Activated CD4-positive, CD25-positive, alpha-beta regulatory T cell treated with anti-CD3 and anti-CD28 coated beads, Interleukin-2, amount 50 U/mL, for 24 hours (primary cell): Measurements from ENCODE around the gene SRCIN1.

Source experiments
- ATAC-seq, 2 donors: fragments of 150-1000 bp; cut with Tn5 transposase; one replicate each; pipeline ENCODE4 v1.10.0; 2021; ENCODE audit warnings: mild to moderate bottlenecking in 1 of 2, moderate library complexity in 1 of 2

SRCIN1 gene

DNA sequence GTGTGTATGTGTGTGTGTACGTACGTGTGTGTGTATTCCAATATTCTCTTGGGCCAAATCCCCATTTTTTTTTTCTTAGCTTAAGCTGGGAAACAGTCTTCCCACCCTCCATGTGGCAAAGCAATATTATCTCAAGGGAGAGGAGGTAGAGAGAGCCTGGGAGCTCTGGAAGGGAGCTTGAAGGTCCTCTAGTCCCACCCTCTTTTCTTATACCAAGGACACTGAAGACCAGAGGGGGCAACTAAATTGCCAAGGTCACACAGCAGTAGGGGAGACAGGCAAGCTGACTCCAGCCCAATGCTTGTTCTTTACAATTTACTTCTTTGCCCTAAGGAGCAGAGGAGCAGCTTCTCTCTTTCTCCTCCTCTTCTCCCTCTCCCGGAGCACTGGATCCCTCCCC is 6.8 kb downstream of the SRCIN1 start:
- no peak for ATAC-seq

DNA sequence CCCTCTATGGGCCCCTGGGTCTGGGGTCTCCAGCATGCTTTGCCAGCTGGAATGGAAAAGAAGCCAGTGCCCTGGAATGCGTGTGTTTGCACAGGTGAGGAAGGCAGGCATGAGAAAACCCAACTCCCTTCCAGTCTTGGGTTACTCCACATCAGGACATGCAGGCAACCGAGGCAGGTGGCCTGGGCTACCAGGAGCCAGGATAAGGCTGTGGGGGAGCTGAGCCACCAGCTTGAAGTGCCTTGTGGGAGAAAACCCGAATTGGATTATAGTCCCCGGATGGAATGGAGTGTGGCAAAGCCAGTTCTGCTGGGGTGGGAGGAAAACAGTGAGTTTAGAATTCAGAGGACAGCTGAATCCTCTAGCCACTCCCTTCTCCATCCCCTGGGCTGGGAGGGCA is 7.2 kb downstream of the SRCIN1 start:
- ATAC-seq: peak in 1 of 2 donors; percentile 31

DNA sequence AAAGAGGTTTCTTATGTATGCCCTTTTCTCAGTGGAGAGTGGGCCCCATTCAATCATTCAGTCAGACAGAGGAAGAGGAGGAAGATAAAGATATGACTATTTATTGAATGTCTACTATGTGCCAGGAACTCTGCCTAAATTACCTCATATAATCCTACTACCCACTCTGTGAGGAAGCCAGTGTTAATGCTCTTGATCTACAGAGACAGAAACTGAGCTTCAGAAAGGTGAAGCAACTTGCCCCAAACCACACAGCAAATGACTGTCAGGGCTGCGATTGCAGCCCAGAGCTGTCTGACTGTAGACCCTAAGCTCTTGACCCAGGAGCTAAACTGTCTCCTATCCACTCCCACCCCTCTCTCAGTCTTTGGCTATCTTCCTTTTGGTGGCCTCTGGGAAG is 8.4 kb downstream of the SRCIN1 start:
- no peak for ATAC-seq

DNA sequence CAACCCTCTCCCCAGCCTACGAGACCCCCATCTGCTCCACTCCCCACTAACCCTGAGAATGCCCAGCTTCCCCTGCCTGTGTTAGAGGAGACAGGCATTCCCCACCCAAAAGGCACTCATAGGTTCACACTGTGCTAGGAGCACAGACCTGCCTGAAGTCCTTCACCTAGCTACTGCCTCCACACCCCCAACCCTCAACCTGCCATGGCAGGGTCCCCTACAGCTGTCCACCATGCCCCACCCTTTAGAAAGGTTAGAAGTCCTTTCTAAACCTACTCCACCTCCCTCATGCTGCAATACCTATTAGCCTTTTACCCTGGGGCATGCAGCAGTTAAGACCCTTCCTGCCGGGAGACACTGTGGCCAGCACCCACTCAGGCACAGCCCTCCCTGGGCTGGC is 9.1 kb downstream of the SRCIN1 start:
- no peak for ATAC-seq

DNA sequence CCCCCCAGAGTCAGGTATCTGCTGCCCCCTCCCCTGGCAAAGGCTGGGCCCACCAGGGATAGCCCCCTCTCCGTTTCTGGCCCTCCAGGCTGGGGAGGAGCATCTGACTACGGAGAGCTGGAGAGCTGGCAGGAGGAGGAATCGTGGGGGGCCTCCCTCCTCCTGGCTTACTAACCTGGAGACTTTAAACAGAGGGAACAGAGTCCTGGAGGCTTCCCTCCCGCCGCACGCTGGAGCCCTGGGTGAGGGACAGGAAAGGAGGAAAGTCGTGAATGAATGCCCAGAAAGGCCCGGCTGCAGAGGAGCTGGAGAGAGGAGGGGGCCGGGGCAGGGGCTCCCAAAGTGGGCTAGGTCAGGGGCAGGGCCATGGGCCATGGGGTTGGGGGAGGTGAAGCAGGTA is 9.9 kb downstream of the SRCIN1 start:
- ATAC-seq: no peak

DNA sequence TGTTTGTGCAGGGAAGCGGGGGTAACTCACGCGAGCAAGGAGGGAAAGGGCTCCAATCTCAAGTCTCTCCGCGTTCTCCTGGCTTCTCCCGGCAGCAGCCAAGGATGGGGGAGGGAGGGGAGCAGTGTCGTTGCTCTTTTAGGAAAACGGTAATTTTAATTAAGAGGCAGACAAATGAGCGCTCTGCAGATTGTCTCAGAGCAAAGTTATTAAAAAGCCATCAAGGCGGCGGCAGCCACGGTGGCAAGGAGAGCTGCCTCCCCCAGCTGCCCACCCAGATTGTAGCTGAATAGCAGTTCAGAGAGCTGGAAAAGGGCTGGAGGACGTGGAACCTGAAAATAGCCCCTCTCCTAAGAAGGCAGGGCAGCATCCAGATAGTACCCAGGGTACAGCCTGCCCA is 11.6 kb downstream of the SRCIN1 start:
- ATAC-seq: no peak

DNA sequence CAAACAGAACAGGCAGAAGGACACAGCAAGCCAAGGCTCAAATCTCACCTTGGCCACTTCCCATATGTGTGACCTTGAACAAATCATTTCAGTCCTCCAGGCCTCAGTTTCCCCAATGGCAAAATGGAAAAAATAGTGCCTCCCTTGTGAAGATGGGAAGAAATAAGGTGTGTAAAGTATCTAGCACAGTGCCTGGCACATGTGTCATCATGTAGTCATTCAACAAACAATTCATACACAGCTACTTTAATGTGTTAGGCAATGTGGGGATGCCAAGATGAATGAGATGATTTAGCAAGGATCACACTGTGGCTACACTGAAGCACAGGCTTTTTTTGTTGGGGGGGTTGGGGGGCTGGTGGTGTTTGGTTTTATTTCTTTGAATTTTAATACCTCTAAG is 13.3 kb downstream of the SRCIN1 start:
- ATAC-seq: no peak

DNA sequence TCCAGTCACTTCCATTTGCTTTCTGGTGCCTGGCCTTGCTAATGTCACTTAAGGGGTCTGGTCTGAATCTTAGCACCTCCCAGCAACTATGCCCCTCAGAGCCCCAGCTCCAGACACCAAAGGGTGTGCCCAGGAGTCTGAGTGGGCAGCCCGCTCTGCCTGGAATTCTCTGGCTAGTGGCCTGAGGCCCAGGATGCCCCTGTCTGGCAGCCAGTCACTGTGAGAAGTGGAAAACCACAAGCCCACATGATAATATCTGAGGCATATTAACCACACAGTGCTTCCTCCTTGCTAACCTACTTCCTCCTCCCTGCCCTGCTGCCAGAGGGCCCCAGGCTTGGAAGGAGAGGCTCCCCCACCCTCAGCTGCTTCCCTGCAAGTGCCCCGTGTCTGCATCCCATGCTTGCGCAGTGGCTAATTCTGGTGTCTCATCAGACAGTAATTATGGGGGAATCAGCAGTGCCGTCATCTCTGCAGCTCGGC is 14.0 kb downstream of the SRCIN1 start:
- ATAC-seq: peak; percentile 53 to 57

DNA sequence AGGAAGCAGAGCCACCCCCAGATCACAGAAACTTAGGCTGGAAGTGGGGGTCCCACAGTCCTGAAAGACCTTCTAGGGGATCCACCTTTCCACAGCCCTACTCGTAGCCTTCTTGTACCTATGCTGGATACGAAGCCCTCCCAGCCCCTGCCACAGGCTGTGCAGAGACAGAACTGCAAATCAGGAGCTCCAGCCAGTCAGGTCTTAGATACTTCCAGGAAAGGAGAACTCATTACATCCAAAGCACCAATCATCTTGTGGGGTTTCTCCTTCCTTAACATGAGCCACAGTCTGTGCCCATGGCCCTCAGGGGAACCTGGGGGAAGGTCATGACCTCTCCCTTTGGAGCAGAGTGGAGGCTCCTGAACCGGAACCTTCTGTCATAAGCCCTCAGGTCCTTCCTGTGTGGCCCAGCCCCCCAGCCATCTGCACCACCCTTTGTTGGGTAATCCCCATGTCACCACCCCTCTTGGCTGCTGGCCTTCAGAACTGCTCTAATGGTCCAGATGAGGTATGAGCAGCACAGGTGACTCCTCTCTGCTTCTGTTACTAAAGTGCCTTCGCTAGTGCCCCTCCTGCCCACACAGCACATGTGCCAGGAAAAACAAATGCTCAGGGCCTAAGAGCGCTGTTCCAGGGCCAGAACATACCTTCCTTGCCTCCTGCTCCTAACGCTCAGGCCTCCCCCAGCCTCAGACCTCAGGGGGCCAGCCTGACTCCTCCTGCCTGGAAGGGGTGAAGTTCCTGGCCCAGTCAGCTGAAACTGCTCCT is 14.6 kb downstream of the SRCIN1 start:
- peak in 1 of 2 donors; percentile 27 for ATAC-seq

DNA sequence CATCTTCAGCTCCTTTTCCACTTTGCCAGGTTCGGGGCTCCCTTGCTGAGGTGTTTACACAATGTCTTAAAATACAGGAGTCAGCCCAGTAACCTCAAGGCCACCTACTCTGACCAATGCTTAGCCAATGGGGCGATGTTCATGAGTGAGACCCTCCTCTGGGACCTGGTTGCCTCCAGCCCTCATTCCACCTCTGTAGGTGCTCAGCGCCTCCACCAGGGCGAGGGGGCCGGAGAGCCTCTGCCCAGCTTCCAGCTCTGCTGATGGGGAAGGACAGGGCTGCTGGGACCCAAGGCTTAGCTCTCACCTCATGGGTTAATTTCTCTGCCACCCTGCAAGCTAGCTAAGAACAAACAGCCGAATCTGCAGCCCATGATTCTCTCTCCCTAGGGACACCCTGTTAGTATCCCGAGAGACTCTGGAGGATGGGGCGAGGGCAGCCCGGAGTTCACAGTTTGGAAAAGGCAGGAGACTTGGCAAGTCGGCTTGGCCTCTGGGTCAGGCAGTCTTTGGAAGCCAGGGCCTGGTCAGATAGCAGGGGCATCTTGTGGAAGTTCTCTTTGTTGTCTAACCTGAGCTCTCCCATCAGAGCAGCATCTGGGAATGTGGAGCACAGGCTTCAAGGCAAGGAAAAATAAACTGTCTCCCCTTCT is 16.2 kb downstream of the SRCIN1 start:
- ATAC-seq: no peak

DNA sequence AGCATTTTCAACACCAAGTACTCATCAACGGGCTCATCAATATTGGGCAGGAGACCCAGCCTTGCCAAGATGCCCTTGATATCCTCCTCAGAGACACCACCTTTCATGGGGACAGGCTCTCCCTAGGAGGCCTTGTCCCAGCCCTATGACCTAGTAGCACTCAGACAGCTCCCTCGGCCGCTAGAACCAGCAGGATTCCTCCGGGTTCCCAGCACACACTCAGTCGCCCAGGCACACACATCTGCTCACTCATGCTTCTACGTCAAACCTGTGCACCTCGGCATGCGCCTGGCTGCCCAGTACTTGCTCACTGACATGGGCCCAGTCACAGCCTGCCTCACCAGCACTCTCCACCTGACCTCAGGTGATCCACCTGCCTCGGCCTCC is 17.0 kb downstream of the SRCIN1 start:
- ATAC-seq: no peak

DNA sequence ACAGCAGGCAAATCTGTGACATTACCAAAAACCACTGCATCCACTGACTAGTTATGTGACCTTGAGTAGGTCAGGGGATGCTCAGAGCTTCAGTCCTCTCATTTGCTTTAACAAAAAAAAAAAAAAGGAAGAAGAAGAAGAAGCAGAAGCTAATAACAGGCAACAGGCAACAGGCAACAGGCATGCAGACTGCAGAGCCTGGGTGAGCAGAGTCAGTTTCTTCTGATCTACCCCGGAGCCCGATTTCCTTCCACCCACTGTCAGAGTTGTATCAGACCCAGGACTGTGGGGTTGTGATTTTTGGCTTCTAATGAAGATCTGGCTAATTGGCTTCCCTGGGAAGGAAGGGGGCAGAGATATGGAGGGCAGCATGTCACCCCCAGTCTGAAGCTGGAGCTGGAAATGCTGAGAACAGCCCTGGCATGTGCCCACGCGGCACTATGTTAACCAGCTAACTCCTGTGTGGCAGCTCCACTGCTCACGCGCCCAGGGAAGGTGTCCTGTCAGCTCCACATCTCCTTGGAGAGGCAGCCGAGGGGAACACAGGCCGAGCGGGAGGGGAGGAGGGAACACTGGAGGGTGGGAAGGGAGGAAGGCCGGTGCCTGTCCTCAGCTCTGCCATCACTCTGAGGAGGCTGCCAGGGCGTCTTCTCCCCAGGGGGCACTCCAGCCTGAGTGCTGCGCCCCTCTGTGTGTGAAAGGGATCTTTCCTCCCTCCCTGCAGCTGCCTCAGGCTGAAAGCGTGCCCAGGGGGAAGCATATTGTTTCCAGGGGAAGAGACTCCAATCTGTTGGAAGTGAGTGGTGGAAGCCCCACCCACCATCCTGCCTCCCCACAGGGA is 17.6 kb downstream of the SRCIN1 start:
- no peak for ATAC-seq

DNA sequence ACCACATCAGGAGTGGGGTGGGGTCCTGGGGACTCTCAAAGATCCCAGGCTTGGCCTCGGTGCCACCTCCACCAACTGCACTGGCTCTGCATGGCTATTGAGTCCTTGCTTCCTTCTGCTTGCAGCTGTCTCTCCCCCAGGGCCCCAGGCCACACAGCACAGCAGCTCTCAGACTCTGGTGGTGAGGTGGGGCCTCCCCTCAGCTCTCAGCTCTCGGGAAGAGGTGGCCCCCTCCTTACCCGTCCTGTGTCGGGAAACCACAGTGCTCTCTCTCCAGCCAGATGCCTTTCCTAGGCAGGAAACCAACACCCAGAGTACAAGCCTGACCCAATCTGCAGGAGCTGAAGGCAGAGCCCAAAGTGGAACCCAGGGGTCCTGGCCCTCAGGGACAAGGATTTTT is 18.5 kb downstream of the SRCIN1 start:
- no peak for ATAC-seq

DNA sequence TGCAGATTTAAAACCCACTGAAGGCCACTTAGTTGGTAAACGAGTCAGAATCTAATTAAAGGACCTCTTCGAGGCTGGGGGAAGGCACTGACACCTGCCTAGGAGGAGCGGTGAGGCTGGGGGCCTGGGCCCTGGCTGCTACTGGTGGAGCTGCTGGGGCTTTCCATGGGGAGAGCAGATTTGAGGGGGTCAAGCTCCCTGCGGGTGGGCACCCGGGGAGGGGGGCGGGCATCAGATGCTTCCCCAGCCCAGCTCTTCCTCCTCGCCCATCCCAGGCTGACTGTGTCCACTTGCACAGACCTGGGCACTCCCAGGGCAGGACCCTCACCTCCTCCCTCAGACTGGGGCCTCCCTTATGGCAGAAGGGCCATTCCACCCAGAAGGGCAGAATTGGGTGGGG is 19.0 kb downstream of the SRCIN1 start:
- no peak for ATAC-seq

DNA sequence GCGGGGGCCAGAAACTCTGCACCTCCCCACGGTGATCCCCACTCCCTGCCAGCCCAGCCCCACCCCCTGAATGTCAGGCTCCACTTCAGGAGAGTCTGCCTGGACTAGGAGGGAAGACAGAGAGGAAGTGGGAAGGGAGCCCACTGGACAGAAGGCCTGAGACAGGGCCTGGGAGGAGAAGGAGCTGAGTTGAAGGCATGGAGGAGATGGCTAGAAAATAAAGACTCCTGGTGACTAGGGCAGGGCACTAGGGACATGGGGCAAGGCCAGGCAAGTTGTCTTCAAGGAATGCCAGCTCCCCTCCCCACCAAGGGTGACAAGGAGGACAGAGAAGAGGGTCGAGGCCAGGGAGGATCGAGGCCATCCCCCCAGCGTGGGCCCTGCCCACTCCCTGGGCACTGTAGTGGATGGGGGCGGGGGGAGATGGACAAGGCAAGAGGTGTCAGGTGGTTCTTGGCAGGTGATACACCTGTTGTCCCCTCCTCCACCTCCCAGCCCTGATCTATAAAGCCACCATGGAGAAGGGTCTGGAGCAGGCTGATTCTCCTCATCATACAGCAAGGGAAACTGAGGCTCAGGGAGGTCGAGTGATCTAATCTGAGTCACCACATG is 19.7 kb downstream of the SRCIN1 start:
- ATAC-seq: no peak

DNA sequence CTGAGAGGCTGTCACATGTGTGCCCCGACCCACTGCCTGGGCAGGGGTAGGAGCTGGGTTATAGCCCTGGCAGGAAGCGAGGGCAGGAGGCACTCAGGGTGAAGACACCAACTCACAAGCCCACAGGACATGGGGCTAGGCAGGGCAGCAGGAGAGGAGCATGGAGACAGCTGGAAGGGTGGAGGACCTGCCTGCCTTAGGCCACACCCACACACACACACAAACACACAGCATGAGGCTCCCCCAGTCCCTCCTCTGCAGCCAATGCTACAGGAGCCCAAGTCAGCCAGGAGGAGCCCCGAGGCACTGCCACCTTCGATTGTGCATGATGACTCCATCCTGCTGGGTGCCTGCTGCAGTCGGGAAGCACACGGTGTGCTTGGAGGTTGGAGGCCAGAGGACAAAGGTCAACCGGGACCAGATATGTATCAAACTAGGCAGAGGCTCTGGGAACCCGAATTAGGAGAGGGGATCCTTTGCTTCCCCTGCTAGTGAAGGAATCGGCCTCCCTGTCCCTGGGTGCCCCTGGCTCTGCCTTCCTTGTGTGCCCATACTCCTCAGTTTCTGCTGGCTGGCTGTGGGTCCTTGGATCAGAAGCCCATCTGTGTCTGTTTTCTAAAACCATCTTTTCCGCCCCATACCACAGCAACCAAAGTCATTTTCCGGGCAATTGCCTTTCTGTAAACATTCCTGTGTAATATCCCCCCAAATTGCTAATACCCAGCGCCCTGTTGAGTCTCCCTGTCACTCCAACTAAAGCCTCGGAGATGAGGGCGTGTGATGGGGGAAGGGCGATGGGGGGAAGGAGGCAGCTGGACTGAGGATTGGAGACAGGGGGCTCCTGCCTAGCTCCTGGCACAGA is 20.5 kb downstream of the SRCIN1 start:
- ATAC-seq: no peak

DNA sequence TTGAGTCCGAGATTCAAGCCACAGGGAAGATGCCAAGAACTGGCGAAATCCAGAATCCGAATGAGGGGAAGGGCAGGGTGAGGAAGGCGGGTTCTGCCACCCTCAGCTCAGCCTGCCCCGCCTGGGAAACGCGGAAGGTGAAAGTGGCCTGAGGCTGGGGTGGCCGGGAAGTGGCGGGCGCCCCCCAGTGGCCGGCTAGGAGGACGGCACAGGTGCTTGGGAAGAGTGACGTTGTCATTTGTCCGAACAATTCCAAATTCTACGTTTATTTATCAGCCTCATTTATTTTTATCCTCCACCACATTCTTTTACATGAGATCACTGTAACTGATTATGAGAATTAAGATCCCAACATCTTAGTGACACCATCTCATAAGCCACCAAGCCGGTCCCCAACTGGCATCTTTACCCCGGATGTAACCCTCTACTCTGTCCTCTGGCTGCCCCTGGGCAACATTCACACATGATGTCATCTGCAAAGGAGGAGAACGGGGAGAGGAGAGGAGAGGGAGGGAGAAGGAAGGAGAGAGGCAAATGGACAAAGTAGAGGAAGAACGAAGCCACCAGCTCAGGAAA is 21.3 kb downstream of the SRCIN1 start:
- peak; percentile 50 to 71 for ATAC-seq

DNA sequence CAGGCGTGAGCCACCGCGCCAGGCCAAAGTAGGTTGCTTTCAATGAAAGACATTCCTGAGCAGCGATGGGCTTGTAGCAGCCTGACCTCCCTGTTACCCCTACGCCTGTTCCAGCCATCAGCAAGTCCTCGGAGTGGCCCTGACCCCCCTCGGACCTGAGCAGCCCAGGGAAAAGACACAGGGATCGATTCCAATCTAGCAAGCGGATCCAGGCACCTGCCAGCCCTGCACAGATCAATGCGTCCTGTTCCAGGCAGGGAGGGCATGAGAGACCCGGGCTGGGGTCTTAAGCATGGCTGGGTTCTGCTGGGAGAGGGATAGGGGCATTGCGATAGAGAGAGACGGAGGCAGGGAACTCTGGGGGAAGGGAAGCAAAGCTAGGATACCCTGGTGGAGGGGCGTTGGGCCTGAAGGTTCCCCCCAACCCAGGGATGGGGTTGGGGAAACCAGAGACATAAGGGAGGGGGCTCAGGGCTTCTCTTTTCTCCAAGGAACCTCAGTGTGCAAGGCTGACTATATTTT is 21.9 kb downstream of the SRCIN1 start:
- ATAC-seq: no peak

DNA sequence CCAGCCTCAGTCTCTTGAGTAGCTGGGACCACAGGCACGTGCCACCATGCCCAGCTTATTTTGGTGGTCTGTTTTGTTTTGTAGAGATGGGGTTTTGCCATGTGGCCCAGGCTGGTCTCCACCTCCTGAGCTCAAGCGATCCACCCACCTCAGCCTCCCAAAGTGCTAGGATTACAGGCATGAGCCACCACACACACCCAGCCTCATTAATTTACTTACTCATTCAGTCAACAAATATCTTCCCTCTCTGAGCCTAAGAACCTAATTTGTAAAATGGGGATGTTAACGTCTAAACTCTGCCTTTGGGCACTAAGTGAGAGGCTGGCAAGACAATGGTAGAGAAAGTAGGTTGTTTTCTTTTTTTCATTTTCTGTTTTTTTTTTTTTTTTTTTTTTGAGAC is 22.6 kb downstream of the SRCIN1 start:
- ATAC-seq: no peak

DNA sequence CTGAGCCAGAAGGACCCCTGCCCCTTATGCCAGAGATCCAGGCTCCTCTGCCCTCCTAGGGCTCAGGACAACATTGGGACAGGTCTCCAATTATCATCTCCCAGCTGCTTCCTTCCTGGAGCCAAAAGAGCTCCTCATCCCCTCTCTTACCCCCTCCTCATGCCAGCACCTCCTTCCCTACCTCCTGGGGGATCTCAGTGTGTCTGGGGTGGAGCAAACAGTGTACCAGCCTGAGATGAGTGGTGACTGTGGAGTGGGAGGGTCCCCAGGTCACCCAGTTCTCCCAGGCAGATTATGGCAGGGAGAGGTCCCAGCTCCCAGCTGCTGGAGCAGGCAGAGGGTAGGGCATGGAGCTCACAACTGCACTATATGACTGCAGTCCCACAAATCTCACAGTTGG is 23.7 kb downstream of the SRCIN1 start:
- ATAC-seq: no peak

DNA sequence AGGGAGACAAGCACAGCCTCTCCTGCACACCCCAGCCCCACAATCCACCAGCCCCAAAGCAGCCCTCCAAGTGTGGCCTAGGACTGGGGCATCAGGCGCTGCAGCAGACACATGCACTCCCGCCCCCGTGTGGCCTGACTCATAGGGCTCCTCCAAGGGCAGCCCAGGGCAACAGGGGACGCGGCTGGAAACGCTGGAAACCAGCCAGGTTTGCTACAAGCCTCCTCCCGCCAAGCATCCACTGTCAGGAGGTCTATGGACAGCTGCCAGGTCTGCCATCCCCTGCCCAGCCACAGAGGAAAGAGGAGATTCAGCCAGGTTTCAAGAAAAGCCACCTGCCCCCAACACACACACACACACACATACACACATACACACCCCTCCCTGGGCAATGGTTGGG is 25.8 kb downstream of the SRCIN1 start:
- no peak for ATAC-seq

DNA sequence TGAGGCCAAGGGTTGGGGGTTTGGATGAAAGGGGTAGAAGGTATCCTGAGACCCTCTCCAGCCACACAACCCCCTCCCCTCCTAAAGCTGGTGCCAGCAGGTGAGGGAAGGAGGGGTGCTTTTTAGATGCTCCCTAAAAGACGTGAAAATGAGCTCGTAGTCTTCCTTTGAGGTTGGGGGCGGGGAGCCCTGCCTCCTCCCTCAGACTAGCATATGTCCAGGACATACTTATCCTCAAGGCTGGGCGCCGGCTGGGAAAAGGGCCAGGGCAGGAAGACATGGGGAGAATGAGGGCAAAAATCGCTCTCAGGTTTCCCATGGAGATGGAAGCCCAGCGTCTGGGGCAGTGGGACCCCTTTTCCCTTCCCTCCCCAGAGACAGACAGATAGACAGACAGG is 26.7 kb downstream of the SRCIN1 start:
- ATAC-seq: no peak
